A549 (cell line): ENCODE measurements around the gene DCLK1.

ENCODE experiments used
- CBX8 ChIP-seq: fragments of 200-600 bp; sonication (generic); IDR thresholded peaks from 2 replicates; pipeline ENCODE4 v1.6.1; 2016
- CHD2 ChIP-seq: fragments of 150-350 bp; IDR thresholded peaks from 2 replicates; pipeline ENCODE4 v1.6.1; 2014; ENCODE audit warnings: low read length; ENCODE audit not compliant: partially characterized antibody
- MAX ChIP-seq: IDR thresholded peaks from 2 replicates; pipeline ENCODE4 v1.6.1; 2012
- TF ChIP-seq, protein P1 (sequence below): fragments of >200 bp; sonication (Bioruptor Twin); formaldehyde crosslinking; IDR thresholded peaks from 3 replicates; pipeline ENCODE4 v1.5.1; 2016

DNA sequence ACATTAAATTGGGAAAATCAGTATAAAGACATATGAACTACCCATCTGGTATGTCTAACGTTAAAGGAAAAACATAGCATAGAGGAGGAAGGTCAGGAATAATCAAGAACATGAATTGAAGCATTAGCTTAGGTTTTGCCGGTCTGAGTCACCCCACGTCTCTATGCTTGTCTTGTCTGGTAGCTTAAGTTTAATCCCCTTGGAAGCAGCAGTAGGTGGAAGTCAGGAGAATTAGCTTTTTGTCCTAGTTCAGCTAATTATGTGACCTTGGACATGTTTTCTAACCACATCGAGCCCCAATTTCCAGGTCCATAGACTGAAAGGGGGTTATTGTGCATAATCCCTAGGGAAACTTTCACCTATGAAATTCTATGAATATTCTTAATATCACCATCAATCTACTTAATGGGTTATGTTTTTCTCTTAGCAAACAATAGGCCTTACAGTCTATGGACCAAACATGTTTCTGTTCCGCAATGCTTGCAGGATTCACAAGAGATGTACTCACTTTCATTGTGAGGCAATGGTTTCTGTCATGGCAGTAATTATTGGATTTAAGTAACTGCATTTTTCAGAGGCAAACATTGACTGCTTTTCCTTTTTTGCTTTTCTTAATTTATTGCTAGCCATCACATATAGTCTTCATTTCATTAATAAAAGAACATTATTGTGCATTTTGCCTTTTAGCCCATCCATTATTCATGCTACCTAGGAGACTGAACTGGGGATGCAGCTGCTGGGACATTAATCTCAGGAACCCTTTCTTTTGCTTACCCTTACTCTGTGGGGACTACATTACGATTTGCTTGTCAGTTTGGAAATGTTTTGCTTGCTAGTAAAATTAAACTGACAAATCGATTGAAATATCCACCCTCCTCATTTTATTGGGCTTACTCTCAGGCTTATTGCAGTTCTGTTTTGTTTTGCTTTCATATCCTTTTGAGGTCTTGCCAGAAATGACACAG, 349.9 kb downstream of the DCLK1 start:
- TF ChIP-seq MAX, result no peak
- TF ChIP-seq, protein P1, sequence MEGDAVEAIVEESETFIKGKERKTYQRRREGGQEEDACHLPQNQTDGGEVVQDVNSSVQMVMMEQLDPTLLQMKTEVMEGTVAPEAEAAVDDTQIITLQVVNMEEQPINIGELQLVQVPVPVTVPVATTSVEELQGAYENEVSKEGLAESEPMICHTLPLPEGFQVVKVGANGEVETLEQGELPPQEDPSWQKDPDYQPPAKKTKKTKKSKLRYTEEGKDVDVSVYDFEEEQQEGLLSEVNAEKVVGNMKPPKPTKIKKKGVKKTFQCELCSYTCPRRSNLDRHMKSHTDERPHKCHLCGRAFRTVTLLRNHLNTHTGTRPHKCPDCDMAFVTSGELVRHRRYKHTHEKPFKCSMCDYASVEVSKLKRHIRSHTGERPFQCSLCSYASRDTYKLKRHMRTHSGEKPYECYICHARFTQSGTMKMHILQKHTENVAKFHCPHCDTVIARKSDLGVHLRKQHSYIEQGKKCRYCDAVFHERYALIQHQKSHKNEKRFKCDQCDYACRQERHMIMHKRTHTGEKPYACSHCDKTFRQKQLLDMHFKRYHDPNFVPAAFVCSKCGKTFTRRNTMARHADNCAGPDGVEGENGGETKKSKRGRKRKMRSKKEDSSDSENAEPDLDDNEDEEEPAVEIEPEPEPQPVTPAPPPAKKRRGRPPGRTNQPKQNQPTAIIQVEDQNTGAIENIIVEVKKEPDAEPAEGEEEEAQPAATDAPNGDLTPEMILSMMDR, result no peak
- TF ChIP-seq CHD2, result no peak
- no peak for TF ChIP-seq CBX8
